ENCODE measurements around the gene PARVB.
A peak's percentile ranks its signal among the peaks of the same experiment; 100 is the strongest.

PARVB gene

DNA sequence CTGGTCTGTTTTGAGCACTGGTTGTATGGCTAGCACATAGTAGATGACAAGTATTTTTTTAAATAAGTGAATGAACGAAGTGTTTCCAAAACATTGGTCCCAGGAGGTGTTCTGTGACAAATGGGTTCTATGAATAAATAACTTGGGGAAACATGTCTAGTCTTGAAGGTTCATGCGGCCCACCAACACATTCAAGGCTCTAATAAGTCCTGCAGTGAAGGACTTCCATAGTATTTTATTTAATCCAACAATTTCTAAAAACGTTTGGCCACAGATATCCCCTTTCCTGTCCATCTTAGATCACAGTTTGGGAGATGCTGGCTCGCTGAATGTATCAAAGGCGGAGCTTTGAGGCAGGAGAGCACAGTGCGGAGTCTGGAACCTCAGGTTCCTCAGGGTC is 179.1 kb downstream of the PARVB start:
- DNase-seq = no peak

DNA sequence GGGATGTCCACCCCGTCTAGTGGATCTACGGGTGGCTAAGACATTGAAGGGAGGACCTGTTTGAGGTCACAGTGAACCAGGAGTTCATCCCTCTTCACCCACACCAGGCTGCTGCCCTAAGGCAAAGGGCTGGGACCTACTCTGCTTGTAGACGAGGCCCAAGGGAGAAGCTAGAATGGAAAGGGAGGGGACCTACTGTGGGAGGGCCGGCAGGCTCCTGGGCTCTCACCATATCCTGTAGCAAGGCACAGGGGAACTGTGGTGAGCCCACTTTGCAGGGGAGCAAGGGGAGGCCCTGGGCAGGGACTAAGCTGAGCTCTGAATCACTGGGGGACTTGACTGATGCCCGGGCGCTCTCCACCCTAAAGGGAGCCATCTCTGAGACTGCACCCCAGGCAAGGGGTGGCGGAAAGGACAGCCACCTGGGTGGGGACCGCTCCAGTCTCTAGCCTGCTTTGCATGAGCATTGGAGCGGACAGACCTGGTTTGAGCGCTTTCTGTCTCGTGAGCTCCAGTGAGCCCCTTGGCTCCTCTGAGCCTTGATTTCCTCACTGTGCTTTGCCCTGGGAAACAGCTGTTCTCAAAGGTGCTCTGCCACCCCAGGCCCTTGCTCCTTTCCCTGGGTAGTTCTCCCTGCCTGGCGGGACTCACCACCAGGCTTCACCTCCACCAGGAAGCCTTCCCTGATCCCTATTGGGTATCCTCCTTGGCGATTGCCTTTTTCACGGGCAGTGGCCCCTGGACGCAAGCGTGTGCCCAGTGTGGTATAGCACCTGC is 180.8 kb downstream of the PARVB start:
- DNase-seq = no peak

DNA sequence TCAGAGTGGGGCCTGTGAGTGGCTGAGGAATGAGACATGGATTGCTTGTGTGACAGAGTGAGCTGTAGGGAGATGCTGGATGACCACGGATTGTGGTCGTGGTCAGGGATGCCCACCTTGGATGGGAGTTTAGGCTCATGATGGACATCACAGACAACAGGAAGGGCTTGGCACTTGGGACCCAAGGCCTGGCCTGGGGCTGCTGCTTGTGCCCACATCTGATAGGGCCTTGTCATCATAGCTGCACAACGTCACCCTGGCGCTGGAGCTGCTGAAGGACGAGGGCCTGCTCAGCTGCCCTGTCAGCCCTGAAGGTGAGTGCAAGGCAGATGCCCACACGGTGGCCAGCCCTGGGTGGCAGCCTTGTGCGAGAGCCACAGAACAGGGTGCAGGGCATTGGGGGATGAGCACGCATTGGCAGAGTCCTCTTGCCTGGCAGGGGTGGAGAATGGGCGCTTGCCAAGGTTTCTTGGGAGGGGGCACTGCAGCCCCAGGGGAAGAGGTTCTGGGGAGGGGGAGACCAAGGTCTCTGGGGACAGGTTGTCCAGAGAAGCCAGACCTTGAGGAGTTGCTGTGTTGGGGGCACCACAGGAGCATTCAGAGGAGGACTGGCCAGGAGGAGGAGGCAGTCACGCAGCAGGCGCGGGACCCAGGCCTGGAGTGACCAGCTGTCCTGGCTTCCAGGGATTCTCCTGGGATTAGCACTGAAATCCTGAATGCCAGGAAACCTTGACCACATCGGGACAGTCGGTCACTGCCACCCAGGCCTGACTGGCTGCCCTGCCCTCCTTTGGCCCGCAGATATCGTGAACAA is 181.6 kb downstream of the PARVB start:
- DNase-seq = no peak

DNA sequence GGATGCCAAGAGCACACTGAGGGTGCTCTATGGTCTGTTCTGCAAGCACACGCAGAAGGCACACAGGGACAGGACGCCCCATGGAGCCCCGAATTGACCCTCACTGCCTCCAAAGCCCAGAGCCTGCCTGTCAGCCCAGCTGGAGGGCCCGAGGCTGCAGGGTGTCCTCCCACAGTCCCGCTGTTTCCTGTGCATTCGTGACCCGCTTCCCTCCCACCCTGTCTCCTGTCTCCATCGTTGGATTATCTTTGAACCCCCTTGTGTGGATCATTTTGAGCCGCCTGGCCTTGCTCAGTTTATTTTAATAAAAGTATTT is 182.2 kb downstream of the PARVB start:
- no peak for DNase-seq

DNA sequence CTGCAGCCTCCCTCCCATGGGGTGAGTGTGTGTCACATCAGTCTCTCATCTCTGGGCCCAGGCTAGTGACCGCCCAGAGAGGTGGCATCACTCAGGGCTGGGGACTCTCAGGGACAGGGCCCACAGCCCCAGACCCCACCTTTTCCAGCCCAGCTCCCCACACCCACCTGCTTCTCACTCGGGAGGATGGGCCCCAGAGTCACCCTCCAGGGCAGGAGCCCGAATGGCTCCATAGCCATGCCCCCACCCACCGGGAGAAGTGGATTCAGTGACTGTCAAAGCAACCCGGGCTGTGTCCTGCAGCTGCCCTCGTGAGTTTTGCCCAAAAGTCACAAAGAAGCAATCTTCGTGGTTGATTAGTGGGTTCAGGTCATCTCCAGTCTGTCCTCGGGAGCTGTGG is 182.6 kb downstream of the PARVB start:
- DNase-seq = no peak

DNA sequence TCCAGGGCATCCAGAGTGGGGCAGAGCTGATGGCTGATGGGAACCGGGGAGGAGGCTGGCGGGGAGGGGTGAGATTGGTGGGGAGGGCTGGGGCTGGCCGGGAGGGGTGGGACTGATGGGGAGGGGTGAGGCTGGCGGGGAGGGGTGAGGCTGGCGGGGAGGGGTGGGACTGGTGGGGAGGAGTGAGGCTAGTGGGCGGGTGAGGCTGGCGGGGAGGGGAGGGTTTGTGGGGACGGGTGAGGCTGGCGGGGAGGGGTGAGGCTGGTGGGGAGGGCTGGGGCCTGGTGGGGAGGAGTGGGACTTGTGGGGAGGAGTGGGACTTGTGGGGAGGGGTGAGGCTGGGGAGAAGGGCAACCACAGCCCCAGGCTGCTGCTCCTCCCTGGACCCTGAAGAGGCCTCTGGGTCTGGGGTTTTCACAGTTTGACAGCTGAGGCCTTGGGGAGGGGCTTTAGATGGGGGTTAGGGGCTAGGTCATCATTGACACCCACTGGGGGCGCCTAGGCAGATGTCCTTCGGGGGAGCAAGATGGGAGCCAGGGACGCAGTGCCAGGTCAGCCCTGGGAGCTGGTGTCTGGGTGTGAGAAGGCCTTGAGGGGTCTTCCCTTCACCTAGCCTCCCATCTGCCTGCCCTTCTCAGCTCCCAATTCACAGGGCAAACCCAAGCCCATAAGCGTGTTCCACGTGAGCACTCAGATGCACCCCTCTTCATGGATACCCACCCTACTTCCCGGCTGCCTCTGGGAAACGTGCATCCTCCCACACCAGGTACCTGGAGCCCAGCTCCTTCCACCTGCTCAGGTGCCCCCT is 183.3 kb downstream of the PARVB start:
- no peak for DNase-seq

DNA sequence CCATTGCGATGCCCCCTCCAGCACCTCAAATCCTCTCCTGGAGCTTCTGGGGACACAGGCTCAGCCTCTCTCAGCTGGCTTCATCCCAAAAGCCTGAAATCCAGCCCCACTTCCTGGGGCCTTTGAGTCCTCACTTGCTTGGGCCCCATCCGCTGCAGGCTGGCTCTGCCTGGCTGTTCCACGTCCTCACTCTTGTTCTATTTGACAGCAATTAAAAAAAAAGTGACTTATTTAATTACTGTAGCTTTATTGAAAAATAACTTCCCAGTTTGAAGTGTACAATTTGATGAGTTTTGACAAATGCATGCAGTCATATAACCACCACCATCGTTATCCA is 183.8 kb downstream of the PARVB start:
- DNase-seq = no peak

DNA sequence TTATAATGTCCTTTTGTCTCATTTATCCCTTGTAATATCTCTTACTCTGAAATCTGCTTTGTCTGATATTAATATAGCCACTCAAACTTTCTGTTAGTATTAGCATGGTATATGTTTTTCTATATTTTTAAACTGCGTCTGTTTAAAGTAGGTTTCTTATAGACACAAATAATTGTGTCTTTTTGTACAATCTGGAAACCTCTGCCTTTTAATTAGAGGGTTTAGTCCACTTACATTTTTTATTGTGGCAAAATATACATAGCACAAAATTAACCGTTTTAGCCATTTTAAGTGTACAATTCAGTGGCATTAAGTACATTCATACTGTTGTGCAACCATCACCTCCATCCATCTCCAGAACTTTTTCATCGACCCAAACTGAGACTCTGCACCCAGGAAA is 185.2 kb downstream of the PARVB start:
- DNase-seq = no peak

DNA sequence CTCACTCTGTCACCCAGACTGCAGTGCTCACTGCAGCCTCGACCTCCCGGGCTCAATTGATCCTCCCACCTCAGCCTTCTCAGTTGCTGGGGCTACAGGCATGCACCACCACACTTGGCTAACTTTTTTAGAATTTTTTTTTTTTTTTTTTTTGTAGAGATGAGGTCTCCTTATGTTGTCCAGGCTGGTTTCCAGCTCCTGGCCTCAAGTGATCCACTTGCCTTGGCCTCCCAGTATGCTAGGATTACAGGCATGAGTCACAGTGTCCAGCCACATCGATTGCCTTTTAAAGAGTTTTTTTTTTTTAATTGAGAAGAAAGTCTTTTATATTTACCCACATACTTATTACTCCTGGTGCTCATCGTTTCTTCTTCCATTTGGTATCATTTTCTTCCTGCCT is 186.6 kb downstream of the PARVB start:
- peak; percentile 37 for DNase-seq

DNA sequence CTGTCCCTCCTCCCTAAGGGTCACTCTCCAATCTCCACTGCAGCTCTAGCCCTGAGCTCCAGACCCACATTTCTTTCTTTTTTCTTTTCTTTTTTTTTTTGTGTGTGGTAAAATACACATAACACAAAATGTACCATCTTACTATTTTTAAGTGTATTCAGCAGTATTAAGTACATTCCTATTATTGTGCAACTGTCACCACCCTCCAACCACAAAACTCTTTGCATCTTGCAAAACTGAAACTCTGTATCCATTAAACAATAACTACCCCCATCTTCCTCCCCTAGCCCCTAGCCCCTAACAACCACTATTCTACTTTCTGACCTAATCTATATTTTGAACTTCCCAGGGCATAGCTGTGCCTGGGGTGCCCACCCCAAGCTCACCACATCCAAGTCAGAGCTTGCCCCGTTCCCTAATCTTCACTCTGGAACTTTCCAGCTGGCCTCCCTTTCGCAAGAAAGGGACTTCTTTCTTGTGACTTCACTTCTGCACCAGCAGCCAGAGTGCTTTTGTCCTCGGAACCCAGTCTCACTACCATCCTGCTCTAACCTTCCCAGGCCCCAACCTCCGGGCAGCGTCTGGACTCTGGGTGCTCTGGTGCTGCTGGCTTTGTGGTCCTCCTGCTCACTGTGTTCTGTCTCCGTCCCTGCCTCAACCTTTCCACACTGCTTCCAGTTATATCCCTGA is 187.3 kb downstream of the PARVB start:
- no peak for DNase-seq

DNA sequence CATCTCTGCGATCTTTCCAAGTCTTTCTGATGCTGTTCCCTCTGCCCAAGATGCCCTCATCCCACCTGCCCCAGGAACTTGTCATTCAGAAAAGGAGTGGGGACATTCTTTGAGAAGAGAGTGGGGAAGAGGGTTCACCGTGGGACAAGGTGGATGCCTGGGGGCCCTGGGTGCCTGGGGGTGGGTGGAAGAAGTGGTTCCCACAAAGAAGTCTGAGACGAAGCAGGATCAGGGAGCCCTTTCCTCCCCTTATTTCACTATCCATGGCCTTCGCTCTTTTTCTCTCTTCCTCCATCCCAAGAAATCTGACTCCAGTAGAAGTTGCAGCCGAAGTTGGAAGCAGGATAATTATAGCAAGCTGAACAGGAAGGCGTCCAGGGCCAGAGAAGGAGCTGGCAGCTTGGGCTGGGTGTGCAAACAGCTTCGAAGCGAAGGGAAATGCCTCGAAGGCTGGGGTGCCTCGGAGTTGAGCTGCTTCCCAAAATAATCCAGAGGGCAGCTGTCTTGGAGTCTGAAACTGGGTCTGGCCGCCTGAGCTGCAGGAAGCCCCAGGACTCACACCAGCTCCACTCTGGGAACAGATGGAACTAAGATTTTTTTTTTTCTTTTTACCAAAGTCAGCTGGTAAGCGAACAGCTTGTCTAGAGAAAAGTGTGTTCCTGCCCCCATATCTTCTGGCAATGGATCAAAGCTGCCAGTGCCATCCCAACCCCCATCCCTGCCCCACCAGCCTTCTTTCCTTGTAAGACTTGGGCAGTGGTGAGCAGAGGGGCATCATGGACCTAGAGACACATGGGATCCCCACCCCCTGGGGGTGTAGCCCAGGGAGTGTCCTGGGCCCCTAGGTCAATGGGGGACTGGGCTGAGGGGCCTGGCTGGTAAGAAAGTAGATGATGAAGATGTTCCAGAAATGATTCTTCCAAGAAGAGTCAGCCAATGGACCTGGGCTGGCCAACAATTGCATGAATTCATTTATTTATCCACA is 188.1 kb downstream of the PARVB start:
- DNase-seq = peak; percentile 19

DNA sequence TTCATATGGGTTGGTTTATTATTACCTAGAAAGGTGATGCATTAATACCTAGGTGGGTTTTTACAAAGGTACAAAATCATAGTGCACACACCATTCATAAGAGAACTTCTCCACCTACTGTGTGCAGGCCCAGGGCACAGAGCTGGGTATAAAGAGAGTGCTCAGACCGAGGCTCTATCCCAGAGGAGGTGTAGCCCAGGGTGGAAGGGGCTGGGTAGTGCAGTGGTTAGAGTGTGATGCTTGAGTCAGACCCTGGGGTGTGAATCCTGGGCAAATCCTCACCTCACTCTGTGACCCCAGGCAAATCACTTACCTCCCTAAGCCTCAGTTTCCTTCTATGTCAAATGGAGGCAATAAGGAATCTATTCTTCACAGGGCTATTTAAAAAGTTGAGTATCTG is 188.8 kb downstream of the PARVB start:
- no peak for DNase-seq

DNA sequence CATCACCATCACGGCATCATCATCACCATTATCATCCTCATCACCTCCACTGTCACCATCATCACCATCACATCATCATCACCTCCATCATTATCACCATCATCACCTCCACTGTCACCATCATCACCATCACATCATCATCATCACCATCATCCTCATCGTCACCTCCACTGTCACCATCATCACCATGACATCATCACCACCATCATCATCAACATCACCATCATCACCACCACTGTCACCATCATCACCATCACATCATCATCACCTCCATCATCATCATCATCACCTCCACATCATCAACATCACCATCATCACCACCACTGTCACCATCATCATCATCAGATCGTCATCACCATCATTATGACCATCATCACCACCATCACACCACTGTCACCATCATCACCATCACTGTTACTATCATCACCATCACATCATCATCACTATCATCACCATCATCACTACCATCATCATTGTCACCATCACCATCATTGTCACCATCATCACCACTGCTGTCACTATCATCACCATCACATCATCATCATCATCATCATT is 189.5 kb downstream of the PARVB start:
- no peak for DNase-seq

DNA sequence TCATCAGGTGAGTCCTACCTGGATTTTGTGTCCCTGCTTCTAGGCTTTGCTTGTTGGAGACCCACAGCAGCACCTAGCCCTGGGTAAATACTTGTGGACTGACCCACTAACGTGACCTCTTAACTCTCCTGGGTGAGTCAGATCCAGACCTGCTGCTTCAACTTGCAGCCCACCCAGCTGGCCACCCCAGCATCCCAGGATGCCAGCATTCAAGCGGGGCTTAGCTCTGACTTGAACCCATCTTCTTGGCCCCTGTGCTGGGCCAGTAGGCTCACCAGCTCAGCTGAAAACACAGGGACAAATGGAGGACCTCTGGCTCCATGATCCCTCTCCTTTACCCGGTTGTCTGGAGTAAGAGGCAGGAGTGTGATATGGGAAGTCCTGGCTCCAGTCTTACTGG is 190.1 kb downstream of the PARVB start:
- DNase-seq = no peak

DNA sequence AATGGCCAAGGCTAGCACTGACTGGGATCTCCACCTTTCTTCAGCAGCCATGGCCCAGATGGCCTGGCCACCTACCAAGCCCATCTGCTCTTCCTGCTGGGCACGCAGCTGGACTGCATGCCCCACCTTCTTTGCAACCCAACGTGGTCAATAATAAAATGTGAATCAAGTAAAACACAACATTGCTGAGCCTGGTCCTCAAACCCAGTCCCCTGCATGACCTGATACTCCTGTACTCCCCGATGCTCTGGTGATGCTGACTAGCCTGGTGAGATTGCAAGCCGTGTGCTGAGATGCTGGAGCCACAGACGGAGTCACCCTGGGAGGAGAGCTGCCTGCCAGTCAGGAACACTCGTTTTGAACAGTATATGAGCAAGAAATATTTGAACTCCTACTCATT is 190.7 kb downstream of the PARVB start:
- no peak for DNase-seq

DNA sequence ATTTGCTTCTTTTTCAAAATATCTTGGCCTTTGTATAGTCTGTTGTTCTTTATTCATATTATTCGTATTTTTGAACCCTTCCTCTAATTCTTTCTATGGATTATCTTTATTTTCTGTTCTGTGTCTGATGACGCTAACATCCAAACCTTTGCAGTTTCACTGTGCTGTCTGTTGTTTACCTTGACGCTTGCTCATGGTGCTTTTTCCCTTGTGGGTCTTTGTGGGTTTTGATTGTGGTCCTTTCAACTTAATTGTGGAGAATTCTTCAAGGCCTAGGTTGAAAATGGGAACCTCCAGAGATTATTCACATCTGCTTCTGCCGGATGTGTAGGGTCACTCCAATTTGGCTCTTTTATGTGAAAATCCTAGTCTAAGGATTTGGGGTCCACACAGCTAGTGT is 191.2 kb downstream of the PARVB start:
- DNase-seq = no peak

DNA sequence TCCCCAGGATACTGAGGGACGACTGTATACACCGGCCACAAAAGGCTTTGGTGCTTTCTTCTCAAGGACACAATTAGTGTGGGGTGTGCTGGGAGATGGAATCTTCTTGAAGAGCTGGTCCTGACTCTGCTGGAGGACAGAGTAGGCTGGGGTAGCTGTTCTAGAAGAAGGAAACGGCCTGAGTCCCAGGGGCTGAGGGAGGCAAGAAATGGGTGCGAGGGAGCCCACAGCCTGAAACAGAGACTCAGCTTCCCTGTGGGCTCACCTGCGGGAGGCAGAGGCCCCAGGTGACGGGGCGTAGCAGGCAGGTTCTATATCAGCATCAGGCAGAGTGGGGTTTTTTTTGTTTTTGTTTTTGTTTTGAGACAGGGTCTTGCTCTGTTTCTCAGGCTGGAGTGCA is 193.2 kb downstream of the PARVB start:
- DNase-seq = no peak

DNA sequence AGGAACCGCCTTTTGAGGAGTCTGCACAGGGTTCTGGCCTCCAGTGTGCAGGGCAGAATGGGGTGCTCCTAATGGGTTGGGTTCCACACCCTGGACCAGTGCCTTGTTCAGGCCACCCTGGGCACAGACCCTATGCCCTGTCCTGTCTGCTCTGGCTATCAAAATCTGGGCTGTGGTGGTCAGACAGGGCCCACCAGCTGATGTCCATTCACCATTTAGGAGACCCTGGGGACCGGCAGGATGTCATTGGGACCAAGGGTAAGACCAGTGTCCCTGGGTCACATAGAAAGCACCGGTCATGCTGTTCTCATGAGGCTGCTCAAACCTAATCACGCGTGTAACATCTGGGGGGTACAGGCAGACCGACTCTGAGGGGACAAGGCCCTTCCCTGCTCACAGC is 194.0 kb downstream of the PARVB start:
- DNase-seq = no peak

DNA sequence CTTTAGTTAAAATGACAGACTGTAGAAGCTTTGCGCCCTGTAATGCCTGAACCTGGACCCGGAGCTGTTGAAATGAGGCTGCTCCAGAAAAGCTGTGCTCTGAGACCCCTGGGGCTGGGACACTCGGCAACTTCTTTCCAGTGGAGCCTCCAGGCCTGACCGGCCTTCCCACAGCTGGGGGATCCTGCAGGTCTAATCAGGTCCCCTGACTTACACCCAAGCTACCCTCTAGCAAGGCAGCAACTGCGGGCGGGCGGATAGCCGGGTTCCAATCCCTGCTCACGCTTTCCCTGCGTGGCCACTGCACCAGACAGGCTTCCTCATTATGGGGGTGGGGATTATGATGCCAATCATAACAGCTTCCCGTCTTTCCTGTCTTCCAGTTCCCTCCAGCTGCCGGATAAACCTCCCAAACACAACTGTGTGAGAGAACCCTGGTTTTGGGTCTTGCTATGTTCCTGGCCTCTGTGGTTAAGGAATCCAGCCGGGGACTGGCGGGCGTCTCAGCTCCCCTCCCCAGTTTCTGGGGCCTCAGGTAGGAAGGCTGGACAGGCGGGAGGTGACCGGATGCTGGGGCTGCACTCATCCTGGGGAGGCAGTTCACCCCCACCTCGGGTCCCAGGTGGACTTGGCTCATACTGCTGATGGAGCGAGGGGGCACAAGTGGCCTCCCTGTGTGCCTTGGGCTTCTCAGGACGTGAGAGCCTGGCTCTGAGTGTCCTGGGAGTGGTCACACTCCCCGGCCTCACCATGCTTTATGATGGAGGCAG is 195.2 kb downstream of the PARVB start:
- no peak for DNase-seq

Measured in fibroblast of skin of scalp (primary cell).